Renal cortex interstitium (tissue), 15 donors: ENCODE measurements around the gene PTPN11. TPM values are rescaled to one million over a fixed set of nuclear protein-coding genes. Genes with fewer than 3 reads are reported as not detected.
"Not testable (repeated sequence)": the region's sequence is repeated elsewhere in the genome, so short reads cannot be mapped to it uniquely, and the experiment has no call there.

Source experiments
- DNase-seq, 11 donors: peaks; one replicate each; pipeline ENCODE4 v3.0.0-alpha.2; 2013; ENCODE audit warnings: low read depth in 9 of 11, low spot score in 4 of 11; ENCODE audit errors: extremely low read depth in 1 of 11
- long read RNA-seq, 16 experiments: transcript quantifications; one replicate each; lab custom pipeline, GENCODE V29; 2026
- polyA plus RNA-seq, 3 donors: library from polyadenylated mRNA; unstranded; fragments of 120-200 nt; gene quantifications; one replicate each; pipeline ENCODE4 v1.2.1, GENCODE V29; 2013; ENCODE audit not compliant: insufficient read length in 3 of 3

The PTPN11 gene
- 10 to 100 TPM; 75.4 to 84.7 (median 77.5) TPM for polyA plus RNA-seq
- long read RNA-seq, donor 1, full-length matches to known transcripts: 4 of 12 reads
- long read RNA-seq, donor 1, partial matches to known transcripts: 8 of 12 reads
- long read RNA-seq, donor 1, other reads (novel, unspliced or antisense): 0 of 12 reads
- long read RNA-seq, donor 2, full-length matches to known transcripts: 2 of 16 reads
- long read RNA-seq, donor 2, partial matches to known transcripts: 14 of 16 reads
- long read RNA-seq, donor 2, other reads (novel, unspliced or antisense): 0 of 16 reads
- long read RNA-seq, donor 3, full-length matches to known transcripts: 5 of 71 reads
- long read RNA-seq, donor 3, partial matches to known transcripts: 66 of 71 reads
- long read RNA-seq, donor 3, other reads (novel, unspliced or antisense): 0 of 71 reads
- long read RNA-seq, donor 4, full-length matches to known transcripts: 7 of 7 reads
- long read RNA-seq, donor 4, partial matches to known transcripts: 0 of 7 reads
- long read RNA-seq, donor 4, other reads (novel, unspliced or antisense): 0 of 7 reads
- long read RNA-seq, donor 5: 0 reads
- long read RNA-seq, donor 6, full-length matches to known transcripts: 4 of 30 reads
- long read RNA-seq, donor 6, partial matches to known transcripts: 26 of 30 reads
- long read RNA-seq, donor 6, other reads (novel, unspliced or antisense): 0 of 30 reads
- long read RNA-seq, donor 7, full-length matches to known transcripts: 4 of 30 reads
- long read RNA-seq, donor 7, partial matches to known transcripts: 26 of 30 reads
- long read RNA-seq, donor 7, other reads (novel, unspliced or antisense): 0 of 30 reads
- long read RNA-seq, donor 8, full-length matches to known transcripts: 12 of 41 reads
- long read RNA-seq, donor 8, partial matches to known transcripts: 29 of 41 reads
- long read RNA-seq, donor 8, other reads (novel, unspliced or antisense): 0 of 41 reads
- long read RNA-seq, donor 9, full-length matches to known transcripts: 3 of 14 reads
- long read RNA-seq, donor 9, partial matches to known transcripts: 11 of 14 reads
- long read RNA-seq, donor 9, other reads (novel, unspliced or antisense): 0 of 14 reads
- long read RNA-seq, donor 10, full-length matches to known transcripts: 3 of 14 reads
- long read RNA-seq, donor 10, partial matches to known transcripts: 11 of 14 reads
- long read RNA-seq, donor 10, other reads (novel, unspliced or antisense): 0 of 14 reads
- long read RNA-seq, donor 11, full-length matches to known transcripts: 3 of 9 reads
- long read RNA-seq, donor 11, partial matches to known transcripts: 6 of 9 reads
- long read RNA-seq, donor 11, other reads (novel, unspliced or antisense): 0 of 9 reads
- long read RNA-seq, donor 12, full-length matches to known transcripts: 2 of 2 reads
- long read RNA-seq, donor 12, partial matches to known transcripts: 0 of 2 reads
- long read RNA-seq, donor 12, other reads (novel, unspliced or antisense): 0 of 2 reads
- long read RNA-seq, donor 13: 0 reads
- long read RNA-seq, donor 14, full-length matches to known transcripts: 4 of 22 reads
- long read RNA-seq, donor 14, partial matches to known transcripts: 18 of 22 reads
- long read RNA-seq, donor 14, other reads (novel, unspliced or antisense): 0 of 22 reads
- long read RNA-seq, donor 15, full-length matches to known transcripts: 3 of 3 reads
- long read RNA-seq, donor 15, partial matches to known transcripts: 0 of 3 reads
- long read RNA-seq, donor 15, other reads (novel, unspliced or antisense): 0 of 3 reads
- long read RNA-seq, donor 16, full-length matches to known transcripts: 15 of 176 reads
- long read RNA-seq, donor 16, partial matches to known transcripts: 161 of 176 reads
- long read RNA-seq, donor 16, other reads (novel, unspliced or antisense): 0 of 176 reads

GRCh38 chr12:112418608-112419296 is at the start of gene PTPN11:
PTPN11 (plus strand) TSS chr12:112418947; CDS start chr12:112419112, 165 bp downstream.
- peak in 10 of 11 donors; percentile 51 to 85 (median 74) for DNase-seq

- no peak for DNase-seq
Measured at GRCh38 chr12:112370199-112370598, 48.5 kb upstream of the PTPN11 start.

DNA sequence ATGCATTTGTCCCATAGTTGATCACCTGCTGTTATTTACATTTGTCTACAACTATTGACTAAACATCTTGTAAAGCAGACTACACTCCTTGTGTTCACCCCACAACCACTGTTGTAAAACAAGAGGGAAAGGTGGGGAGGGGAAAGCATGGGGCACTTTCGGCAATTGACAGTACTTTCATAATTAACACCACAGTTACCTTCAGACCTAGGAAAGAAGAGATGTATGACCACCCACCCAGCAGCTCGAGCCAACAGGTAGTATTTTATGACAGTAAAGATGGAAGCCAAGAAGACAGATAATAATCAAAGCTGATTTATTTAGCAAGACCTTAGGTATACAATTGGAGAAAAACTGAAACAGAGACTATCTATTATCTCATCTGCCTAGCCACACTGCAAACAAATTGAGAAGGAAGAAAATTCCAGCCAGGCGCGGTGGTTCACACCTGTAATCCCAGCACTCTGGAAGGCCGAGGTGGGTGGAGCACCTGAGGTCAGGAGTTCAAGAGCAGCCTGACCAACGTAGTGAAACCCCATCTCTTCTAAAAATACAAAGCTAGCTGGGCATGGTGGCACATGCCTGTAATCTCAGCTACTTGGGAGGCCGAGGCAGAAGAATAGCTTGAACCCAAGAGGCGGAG is 47.8 kb upstream of the PTPN11 start:
- no peak for DNase-seq

- DNase-seq: no peak
Measured at GRCh38 chr12:112374166-112374740, 44.5 kb upstream of the PTPN11 start.

DNA sequence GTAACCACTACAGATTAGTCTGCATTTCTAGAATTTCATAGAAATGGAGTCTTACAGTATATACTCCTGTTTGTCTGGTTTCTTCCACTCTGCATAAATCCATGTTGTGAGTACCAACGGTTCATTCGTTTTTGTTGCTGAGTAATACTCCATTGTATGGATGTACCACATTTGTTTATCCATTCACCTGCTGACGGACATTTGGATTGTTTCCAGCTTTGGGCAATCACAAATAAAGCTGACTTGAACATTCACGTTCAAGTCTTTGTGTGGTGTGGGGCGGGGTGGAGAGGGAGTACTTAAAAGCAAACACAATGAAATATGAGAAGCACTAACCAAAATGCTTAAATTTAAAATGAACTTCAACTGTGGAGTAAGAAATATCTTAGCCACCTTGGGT is 43.6 kb upstream of the PTPN11 start:
- DNase-seq: no peak

- peak in 2 of 11 donors; percentile 3 to 7 for DNase-seq
Measured at GRCh38 chr12:112380663-112381405, 37.9 kb upstream of the PTPN11 start.

DNA sequence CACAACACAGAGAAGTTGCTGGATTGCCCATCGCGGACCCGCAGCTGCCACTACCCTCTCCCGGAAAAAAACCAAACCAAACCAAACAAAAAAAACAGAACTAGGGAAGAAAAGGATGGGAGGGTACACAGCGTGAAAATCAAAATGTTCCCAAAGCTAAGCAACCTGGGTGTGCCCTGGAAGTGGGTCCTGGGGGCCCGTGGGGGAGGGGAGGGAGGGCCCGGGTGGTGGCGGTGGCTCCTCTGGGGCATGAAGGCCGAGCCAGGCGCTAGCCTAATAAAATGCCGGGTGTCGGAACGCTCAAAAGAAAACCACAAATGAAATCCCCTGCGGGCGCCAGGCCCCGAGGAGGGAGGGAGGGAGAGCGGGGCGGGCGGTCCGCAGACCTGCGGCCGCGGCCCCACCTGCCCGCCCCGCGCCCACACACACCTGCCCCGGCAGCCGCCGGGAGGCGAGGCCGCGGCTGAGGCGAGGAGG is 37.3 kb upstream of the PTPN11 start:
- DNase-seq: peak in 4 of 11 donors; percentile 12 to 21 (median 16)

DNA sequence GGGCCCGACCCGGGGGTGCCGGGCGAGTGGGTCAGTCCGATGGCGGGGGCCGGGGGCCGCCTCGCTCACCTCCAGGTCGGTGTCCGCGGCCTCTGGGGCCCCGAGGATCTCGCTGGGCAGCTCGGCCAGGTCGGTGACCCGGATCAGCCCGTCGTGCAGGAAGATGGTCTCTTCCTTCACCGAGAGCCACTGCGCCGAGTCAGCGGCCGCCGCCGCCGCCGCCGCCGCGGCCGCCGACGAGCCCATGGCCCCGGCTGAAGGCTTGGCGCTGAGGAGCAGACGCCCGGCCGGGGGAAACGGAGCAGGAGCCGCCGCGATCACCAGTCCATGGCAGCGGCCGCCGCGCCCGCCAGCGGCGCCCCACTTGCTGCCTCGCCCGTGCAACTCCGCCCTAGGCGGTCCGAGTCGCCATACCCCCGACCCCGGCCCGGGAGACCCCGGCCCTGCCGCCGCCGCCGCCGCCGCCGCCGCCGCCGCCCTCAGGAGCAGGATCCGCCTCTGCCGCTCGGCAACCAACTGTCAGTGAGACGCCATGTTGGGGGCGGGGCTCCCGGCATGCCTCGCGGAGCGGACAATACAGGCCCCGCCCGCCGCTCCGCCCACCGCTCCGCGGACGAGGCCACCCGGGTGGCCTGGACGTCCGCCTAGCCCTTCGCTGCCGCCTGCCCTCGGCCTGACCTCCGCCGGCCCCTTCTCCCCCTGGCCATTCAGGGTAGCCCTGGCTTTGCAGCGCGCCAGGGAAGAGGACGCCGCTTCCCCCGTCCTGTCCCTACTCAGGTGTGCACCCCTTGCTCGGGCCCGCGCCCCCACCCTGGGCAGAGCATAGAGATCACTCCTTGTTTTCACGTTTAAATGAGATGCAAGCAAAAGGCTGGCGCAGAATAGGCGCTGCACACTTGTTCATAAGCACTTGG is 36.6 kb upstream of the PTPN11 start, which contains the start of gene HECTD4:
Gene HECTD4 (minus strand): TSS at position 549 of the 914 bp plus-strand sequence. CDS start 303 bp downstream, at position 246.
- DNase-seq: peak; percentile 73 to 91 (median 84)

DNA sequence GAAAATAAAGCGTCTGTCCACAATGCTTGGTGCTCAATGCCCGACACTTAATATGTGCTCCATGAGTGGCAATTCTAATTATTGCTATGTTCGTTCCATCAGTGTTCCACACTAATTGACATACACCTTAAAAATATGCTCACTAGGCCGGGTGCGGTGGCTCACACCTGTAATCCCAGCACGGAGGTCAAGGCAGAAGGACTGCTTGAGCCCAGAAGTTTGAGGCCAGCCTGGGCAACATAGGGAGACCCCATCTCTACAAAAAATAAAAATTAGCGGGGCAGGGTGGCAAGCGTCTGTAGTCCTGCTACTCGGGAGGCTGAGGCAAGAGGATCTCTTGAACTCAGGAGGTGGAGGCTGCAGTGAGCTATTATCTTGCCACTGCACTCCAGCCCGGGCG is 35.9 kb upstream of the PTPN11 start:
- no peak for DNase-seq

- no peak for DNase-seq
Measured at GRCh38 chr12:112386726-112387125, 32.0 kb upstream of the PTPN11 start.

- DNase-seq: no peak
Measured at GRCh38 chr12:112389228-112389627, 29.5 kb upstream of the PTPN11 start.

DNA sequence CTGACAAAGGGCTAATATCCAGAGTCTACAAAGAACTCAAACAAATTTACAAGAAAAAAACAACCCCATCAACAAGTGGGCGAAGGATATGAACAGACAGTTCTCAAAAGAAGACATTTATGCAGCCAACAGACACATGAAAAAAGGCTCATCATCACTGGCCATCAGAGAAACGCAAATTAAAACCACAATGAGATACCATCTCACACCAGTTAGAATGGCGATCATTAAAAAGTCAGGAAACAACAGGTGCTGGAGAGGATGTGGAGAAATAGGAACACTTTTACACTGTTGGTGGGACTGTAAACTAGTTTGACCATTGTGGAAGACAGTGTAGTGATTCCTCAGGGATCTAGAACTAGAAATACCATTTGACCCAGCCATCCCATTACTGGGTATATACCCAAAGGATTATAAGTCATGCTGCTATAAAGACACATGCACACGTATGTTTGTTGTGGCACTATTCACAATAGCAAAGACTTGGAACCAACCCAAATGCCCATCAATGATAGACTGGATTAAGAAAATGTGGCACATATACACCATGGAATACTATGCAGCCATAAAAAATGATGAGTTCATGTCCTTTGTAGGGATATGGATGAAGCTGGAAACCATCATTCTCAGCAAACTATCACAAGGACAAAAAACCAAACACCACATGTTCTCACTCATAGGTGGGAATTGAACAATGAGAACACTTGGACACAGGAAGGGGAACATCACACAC is 28.7 kb upstream of the PTPN11 start:
- DNase-seq: not testable (repeated sequence)

DNA sequence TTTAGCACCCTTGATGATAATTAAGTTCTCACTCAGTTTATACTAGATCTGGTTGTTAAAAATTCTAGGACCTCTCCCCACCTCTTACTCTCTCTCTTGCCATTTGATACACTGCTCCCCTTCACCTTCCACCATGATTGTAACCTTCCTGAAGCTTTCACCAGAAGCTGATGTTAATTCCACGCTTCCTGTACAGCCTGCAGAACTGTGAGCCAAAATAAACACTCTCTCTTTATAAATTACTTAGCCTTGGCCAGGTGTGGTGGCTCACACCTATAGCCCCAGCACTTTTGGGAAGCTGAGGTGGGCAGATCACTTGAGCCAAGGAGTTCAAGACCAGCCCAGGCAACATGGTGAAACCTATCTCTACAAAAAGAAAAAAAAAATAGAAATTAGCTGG is 25.4 kb upstream of the PTPN11 start:
- DNase-seq: no peak

GRCh38 chr12:112401054-112401453 is 17.7 kb upstream of the PTPN11 start:
- no peak for DNase-seq
